ENCODE measurements around the gene APLP2. TPM values are rescaled to one million over a fixed set of nuclear protein-coding genes. Genes with fewer than 3 reads are reported as not detected.
"Not testable (repeated sequence)": the region's sequence is repeated elsewhere in the genome, so short reads cannot be mapped to it uniquely, and the experiment has no call there.

Gene APLP2
- total and polyA plus RNA-seq, 2 experiments from 2014 or later = 322 to 362 TPM

- peak; percentile 75 for DNase-seq (ENCODE audit: low spot score)
- peaks cover 18% of the 10 kb centered on the region for H3K9me3 Mint-ChIP-seq
- peaks cover 4% of the 10 kb centered on the region for H3K27me3 Mint-ChIP-seq (ENCODE audit: insufficient read depth, low read depth, poor library complexity)
- Histone ChIP-seq H3K27me3 (ENCODE audit: insufficient read depth) (no peaks in the 10 kb centered on the region), H3K36me3 (ENCODE audit: insufficient read depth) (peaks cover 5% of the 10 kb centered on the region; the same call in 1 of the 2 replicates), H3K4me2 (no peak overlapping the region), H2AFZ (no peak overlapping the region), H3K27ac (ENCODE audit: low read depth) (peak overlapping the region; percentile 41; the same call in 1 of the 2 replicates), H3K4me1 (ENCODE audit: insufficient read depth) (no peaks in the 10 kb centered on the region), H3K9me2 (ENCODE audit: insufficient read depth) (no peaks in the 10 kb centered on the region), H4K20me1 (replicated peaks; ENCODE audit: insufficient read depth) (no peaks in the 10 kb centered on the region), H3K4me3 (no peak overlapping the region), H3F3A (replicated peaks; ENCODE audit: low read depth) (no peaks in the 10 kb centered on the region), H3K79me2 (replicated peaks; ENCODE audit: insufficient read depth) (no peaks in the 10 kb centered on the region)
- ATAC-seq = peak; percentile 56
- TF ChIP-seq ZNF114 (CRISPR knock-in tag; IDR thresholded peaks at IDR 0.05) = no peak
- peak; percentile 16 for TF ChIP-seq REST (IDR thresholded peaks at IDR 0.05; ENCODE audit: unreplicated experiment)
- H3K27ac Mint-ChIP-seq = no peak overlapping the region
- H3K4me3 Mint-ChIP-seq = no peak overlapping the region
- H3K36me3 Mint-ChIP-seq (ENCODE audit: low read depth) = peaks cover 8% of the 10 kb centered on the region
- peaks cover 5% of the 10 kb centered on the region; the same call in 2 of the 3 replicates for H3K4me1 Mint-ChIP-seq
Measured at GRCh38 chr11:130020323-130020722, 49.4 kb upstream of the APLP2 start.

GRCh38 chr11:130021606-130022005 lies 48.1 kb upstream of the APLP2 start:
- not testable (repeated sequence) for H3K27me3 Mint-ChIP-seq (ENCODE audit: insufficient read depth, low read depth, poor library complexity); H3K4me3 Mint-ChIP-seq; ATAC-seq; H3K27me3 ChIP-seq (ENCODE audit: insufficient read depth); H3K4me1 Mint-ChIP-seq; H3K36me3 Mint-ChIP-seq (ENCODE audit: low read depth); H3K79me2 ChIP-seq (replicated peaks; ENCODE audit: insufficient read depth); H4K20me1 ChIP-seq (replicated peaks; ENCODE audit: insufficient read depth); H3K27ac Mint-ChIP-seq; H3K27ac ChIP-seq (ENCODE audit: low read depth); H3K4me3 ChIP-seq; H3K4me1 ChIP-seq (ENCODE audit: insufficient read depth); H3K36me3 ChIP-seq (ENCODE audit: insufficient read depth); H3K9me2 ChIP-seq (ENCODE audit: insufficient read depth); H3F3A ChIP-seq (replicated peaks; ENCODE audit: low read depth); H3K4me2 ChIP-seq; DNase-seq (ENCODE audit: low spot score); H3K9me3 Mint-ChIP-seq
- H2AFZ ChIP-seq = peak overlapping the region; percentile 33; the same call in 1 of the 2 replicates

- no peak overlapping the region for H3K4me3 ChIP-seq
- H3K9me3 Mint-ChIP-seq = peaks cover 9% of the 10 kb centered on the region; the same call in 1 of the 3 replicates
- no peak for TF ChIP-seq ETS1 (IDR thresholded peaks at IDR 0.05)
- TF ChIP-seq ZNF462 (CRISPR knock-in tag; IDR thresholded peaks at IDR 0.05) = no peak
- TF ChIP-seq JUNB (IDR thresholded peaks at IDR 0.05; ENCODE audit: unreplicated experiment) = no peak
- no peak for ATAC-seq
- no peak overlapping the region for H3K27ac ChIP-seq (ENCODE audit: low read depth)
- DNase-seq (ENCODE audit: low spot score) = no peak
- H3F3A ChIP-seq (replicated peaks; ENCODE audit: low read depth) = no peaks in the 10 kb centered on the region
- no peaks in the 10 kb centered on the region for H3K27me3 ChIP-seq (ENCODE audit: insufficient read depth)
- H3K4me2 ChIP-seq = no peak overlapping the region
- H3K4me1 ChIP-seq (ENCODE audit: insufficient read depth) = no peaks in the 10 kb centered on the region
- no peaks in the 10 kb centered on the region for H4K20me1 ChIP-seq (replicated peaks; ENCODE audit: insufficient read depth)
- peaks cover 3% of the 10 kb centered on the region for H3K27me3 Mint-ChIP-seq (ENCODE audit: insufficient read depth, low read depth, poor library complexity)
- no peaks in the 10 kb centered on the region for H3K79me2 ChIP-seq (replicated peaks; ENCODE audit: insufficient read depth)
- no peaks in the 10 kb centered on the region; the same call in 1 of the 2 replicates for H3K9me2 ChIP-seq (ENCODE audit: insufficient read depth)
- no peak overlapping the region for H3K4me3 Mint-ChIP-seq
- peaks cover 5% of the 10 kb centered on the region; the same call in 2 of the 3 replicates for H3K4me1 Mint-ChIP-seq
- no peak overlapping the region for H2AFZ ChIP-seq
- H3K36me3 Mint-ChIP-seq (ENCODE audit: low read depth) = peaks cover 4% of the 10 kb centered on the region; the same call in 1 of the 3 replicates
- no peaks in the 10 kb centered on the region for H3K36me3 ChIP-seq (ENCODE audit: insufficient read depth)
- no peak overlapping the region for H3K27ac Mint-ChIP-seq
Measured at GRCh38 chr11:130022799-130023198, 46.9 kb upstream of the APLP2 start.

Measured in GM23338 (cell line).